Body of pancreas (tissue), 4 donors: ENCODE results near the gene SCP2. TPM values are rescaled to one million over a fixed set of nuclear protein-coding genes. Genes with fewer than 3 reads are reported as not detected.

Experiments used
- ATAC-seq: fragments of 150-250 bp; one replicate; pipeline ENCODE4 v1.9.1; 2016
- DNase-seq, 4 donors: peaks; one replicate each; pipeline ENCODE4 v3.0.0-alpha.2; 2019
- H3K27ac ChIP-seq, 4 donors: fragments of 200-600 bp; sonication (generic); 1 replicate in 3 of 4; 2 replicates in 1 of 4; pipeline versions ENCODE4 v1.5.1 to v1.6.1; 2016 to 2019; ENCODE audit warnings: mild to moderate bottlenecking in 1 of 4, mixed read lengths in 1 of 4, moderate library complexity in 1 of 4
- H3K27me3 ChIP-seq, 2 donors: fragments of 200-600 bp; sonication (generic); one replicate each; pipeline ENCODE4 v1.6.0; 2016; ENCODE audit warnings: mild to moderate bottlenecking in 1 of 2
- H3K36me3 ChIP-seq, 2 donors: fragments of 200-600 bp; sonication (generic); replicated peaks in 1 of 2; 2 replicates each; pipeline ENCODE4 v1.5.1; 2016; ENCODE audit warnings: low read depth in 2 of 2; ENCODE audit not compliant: insufficient read depth in 1 of 2
- H3K4me1 ChIP-seq: fragments of 200-600 bp; sonication (generic); one replicate; pipeline ENCODE4 v1.6.0; 2016
- H3K4me3 ChIP-seq, 2 donors: fragments of 200-600 bp; sonication (generic); 1 replicate in 1 of 2; 2 replicates in 1 of 2; pipeline ENCODE4 v1.5.1; 2016 to 2019
- H3K9me3 ChIP-seq, 3 donors: fragments of 200-600 bp; sonication (generic); 1 replicate in 2 of 3; 2 replicates in 1 of 3; pipeline ENCODE4 v1.5.1; 2016
- POLR2A ChIP-seq, 3 donors: fragments of 450-650 bp; IDR thresholded peaks; one replicate each; pipeline ENCODE4 v1.6.1; 2016; ENCODE audit warnings: antibody characterized with exemption in 3 of 3, mild to moderate bottlenecking in 2 of 3
- WGBS, 2 donors: methylation state at CpG; one replicate each; pipeline ENCODE4 v1.1.5; 2017; 5-methylcytosine and 5-hydroxymethylcytosine counted together
- intact Hi-C: fragments of 100-400 bp; cut with DNase I; formaldehyde crosslinking; loops from one replicate; pipeline ENCODE4 v1.15.1; 2023
- total RNA-seq, 2 donors: library from RNA; depleted of rRNA; stranded (reverse); fragments of >200 nt; gene quantifications; one replicate each; pipeline ENCODE4 v1.1.0, GENCODE V29; 2016
- TF ChIP-seq, protein P1 (sequence below), 7 experiments: fragments of 450-650 bp in 4 of 7; fragments of 200-600 bp in 3 of 7; sonication (generic) in 3 of 7; IDR thresholded peaks; one replicate each; pipeline ENCODE4 v1.5.1; 2016 to 2019; ENCODE audit warnings: antibody characterized with exemption in 7 of 7

Gene SCP2
- total RNA-seq, 2 donors from 2014 or later, result 87.4 to 90.3 TPM

DNA sequence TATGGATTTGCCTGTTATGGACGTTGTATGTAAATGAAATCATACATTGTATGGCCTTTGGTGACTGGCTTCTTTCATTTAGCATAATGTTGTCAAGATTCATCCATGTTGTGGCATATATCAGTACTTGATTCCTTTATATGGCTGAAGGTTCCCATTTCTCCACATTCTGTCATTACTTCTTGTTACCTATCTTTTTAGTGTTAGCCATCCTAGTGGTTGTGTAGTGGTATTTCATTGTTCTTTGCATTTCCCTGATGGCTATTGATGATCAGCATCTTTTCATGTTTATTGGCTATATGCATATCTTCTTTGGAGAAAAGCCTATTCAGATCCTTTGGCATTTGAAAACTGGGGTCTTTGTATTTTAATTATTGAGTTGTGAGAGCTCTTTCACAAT lies 95.1 kb downstream of the SCP2 start:
- no peak overlapping the region for H3K27ac ChIP-seq
- H3K36me3 ChIP-seq, result no peaks in the 10 kb centered on the region
- intact Hi-C loops, result no loop called here
- no peak for DNase-seq
- ATAC-seq, result no peak
- peaks cover 14% of the 10 kb centered on the region for H3K4me1 ChIP-seq
- H3K9me3 ChIP-seq, result no peaks in the 10 kb centered on the region
- H3K4me3 ChIP-seq, result no peak overlapping the region
- 95 to 100% methylated on average over 1 of the region's 1 CpG for WGBS, 2 donors
- H3K27me3 ChIP-seq, result no peaks in the 10 kb centered on the region
- TF ChIP-seq, protein P1, sequence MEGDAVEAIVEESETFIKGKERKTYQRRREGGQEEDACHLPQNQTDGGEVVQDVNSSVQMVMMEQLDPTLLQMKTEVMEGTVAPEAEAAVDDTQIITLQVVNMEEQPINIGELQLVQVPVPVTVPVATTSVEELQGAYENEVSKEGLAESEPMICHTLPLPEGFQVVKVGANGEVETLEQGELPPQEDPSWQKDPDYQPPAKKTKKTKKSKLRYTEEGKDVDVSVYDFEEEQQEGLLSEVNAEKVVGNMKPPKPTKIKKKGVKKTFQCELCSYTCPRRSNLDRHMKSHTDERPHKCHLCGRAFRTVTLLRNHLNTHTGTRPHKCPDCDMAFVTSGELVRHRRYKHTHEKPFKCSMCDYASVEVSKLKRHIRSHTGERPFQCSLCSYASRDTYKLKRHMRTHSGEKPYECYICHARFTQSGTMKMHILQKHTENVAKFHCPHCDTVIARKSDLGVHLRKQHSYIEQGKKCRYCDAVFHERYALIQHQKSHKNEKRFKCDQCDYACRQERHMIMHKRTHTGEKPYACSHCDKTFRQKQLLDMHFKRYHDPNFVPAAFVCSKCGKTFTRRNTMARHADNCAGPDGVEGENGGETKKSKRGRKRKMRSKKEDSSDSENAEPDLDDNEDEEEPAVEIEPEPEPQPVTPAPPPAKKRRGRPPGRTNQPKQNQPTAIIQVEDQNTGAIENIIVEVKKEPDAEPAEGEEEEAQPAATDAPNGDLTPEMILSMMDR (IDR thresholded peaks at IDR 0.05), result no peak
- no peak for TF ChIP-seq POLR2A (IDR thresholded peaks at IDR 0.05)

DNA sequence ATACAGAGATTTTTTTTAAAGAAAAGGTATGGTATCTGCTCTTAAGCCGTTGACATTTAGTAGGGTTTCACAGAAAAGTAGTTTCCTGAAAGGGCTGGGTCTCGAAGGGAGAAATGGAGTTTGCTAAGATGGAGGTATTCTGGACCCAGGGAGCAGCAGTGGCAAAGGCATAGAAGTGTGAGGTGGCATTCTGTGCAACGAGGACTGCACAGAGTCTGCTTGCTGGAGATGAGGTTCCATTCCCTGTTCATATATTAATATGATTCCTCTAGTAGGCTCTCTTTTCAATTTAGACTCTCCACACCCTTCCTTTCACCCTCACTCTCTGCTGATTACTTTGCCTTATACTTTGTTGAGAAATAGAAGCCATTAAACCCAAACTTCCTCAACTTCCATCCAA lies 96.5 kb downstream of the SCP2 start:
- no peaks in the 10 kb centered on the region for H3K27me3 ChIP-seq
- no peak overlapping the region for H3K4me3 ChIP-seq
- H3K9me3 ChIP-seq, result no peaks in the 10 kb centered on the region
- no peak overlapping the region for H3K27ac ChIP-seq
- DNase-seq, result no peak
- intact Hi-C loops, result no loop called here
- H3K4me1 ChIP-seq, result peaks cover 14% of the 10 kb centered on the region
- no peaks in the 10 kb centered on the region for H3K36me3 ChIP-seq
- WGBS, 2 donors, result 80 to 89% methylated on average over 3 of the region's 3 CpGs
- no peak for ATAC-seq
- no peak for TF ChIP-seq POLR2A (IDR thresholded peaks at IDR 0.05)
- TF ChIP-seq, protein P1 (IDR thresholded peaks at IDR 0.05), result no peak

DNA sequence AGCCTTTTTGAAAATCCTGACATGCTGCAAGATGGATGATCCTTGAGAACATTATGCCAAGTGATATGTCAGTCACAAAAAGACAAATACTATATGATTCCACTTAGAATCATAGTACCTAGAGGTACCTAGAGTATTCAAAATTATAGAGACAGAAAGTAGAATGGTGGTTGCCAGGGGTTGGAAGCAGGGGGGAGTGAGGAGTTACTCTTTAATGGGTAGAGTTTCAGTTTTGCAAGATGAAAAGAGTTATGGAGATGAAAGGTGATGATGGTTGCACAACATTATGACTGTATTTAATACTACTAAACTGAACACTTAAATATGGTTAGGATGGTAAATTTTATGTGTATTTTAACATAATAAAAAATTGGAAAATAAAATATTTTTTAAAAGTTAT lies 97.0 kb downstream of the SCP2 start:
- H3K4me1 ChIP-seq, result peaks cover 14% of the 10 kb centered on the region
- intact Hi-C loops, result no loop called here
- DNase-seq, result no peak
- TF ChIP-seq, protein P1 (IDR thresholded peaks at IDR 0.05), result no peak
- TF ChIP-seq POLR2A (IDR thresholded peaks at IDR 0.05), result no peak
- H3K27ac ChIP-seq, result no peak overlapping the region
- ATAC-seq, result no peak
- no peaks in the 10 kb centered on the region for H3K9me3 ChIP-seq
- H3K36me3 ChIP-seq, result no peaks in the 10 kb centered on the region
- no peaks in the 10 kb centered on the region for H3K27me3 ChIP-seq
- no peak overlapping the region for H3K4me3 ChIP-seq

DNA sequence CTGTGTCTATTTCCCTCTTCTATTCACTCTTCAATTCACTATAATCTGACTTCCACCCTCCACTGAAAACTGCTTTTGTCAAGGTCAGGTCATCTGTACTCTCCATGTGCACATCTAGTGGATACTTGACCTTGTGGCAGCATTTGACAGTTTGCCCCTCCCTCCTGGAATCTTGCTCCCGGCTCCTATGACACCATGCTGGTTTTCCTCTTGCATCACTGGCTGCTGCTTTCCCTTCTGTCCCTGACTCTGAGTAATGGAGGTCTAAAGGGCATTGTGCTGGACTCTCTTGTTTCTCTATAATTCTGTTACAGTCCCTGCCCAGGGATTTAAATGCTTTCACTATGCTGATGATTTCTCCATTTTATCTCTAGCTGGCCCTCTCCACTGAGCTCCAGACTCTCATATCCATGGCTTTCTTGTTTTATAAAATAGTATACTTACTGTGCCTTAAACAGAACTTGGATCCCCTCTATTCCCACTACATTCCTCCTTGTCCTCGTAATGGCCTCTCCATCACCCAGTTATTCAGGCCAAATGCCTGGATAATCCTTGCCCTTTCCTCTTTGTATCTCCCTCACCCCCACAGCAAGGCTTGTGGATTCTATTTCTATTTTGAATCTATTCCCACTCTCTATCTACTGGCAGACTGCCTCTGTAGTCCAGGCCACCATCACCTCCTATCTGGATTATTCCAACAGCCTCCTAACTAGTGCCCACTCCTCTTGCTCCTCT lies 98.1 kb downstream of the SCP2 start:
- 53 to 55% methylated on average over 2 of the region's 2 CpGs for WGBS, 2 donors
- Histone ChIP-seq H3K27me3 (no peaks in the 10 kb centered on the region), H3K4me3 (no peak overlapping the region), H3K4me1 (peaks cover 14% of the 10 kb centered on the region), H3K27ac (peak overlapping the region in 2 of 4 donors; percentile 8 to 9), H3K36me3 (peaks cover 0 to 3% of the 10 kb centered on the region in 2 donors), H3K9me3 (no peaks in the 10 kb centered on the region)
- peak; percentile 55 for ATAC-seq
- peak in 3 of 4 donors; percentile 31 to 53 (median 37) for DNase-seq
- intact Hi-C loops, result no loop called here
- TF ChIP-seq, protein P1 (IDR thresholded peaks at IDR 0.05), result no peak
- no peak for TF ChIP-seq POLR2A (IDR thresholded peaks at IDR 0.05)

DNA sequence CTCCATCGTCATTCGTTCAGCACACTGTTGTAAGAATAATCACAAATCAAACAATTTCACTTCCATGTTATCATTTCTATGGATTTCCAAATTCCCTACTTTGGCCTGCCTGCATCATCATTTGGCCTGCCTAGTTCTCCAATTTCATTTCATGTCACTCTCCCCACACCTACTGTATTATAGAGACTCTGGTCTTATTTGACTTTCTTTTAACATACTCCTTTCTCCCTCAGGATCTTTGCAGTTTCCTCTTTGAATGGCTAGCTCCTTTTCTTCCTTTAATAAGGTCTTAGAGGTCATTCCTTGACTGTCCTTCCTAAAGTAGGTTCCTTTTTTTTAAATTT lies 98.7 kb downstream of the SCP2 start:
- H3K9me3 ChIP-seq, result no peaks in the 10 kb centered on the region
- 48 to 84% methylated on average over 2 of the region's 2 CpGs for WGBS, 2 donors
- no peaks in the 10 kb centered on the region for H3K27me3 ChIP-seq
- intact Hi-C loops, result no loop called here
- H3K4me1 ChIP-seq, result peaks cover 14% of the 10 kb centered on the region
- no peak overlapping the region for H3K4me3 ChIP-seq
- DNase-seq (no peak), ATAC-seq (no peak)
- H3K27ac ChIP-seq, result peak overlapping the region in 1 of 4 donors; percentile 8
- TF ChIP-seq, protein P1 (IDR thresholded peaks at IDR 0.05), result no peak
- no peak for TF ChIP-seq POLR2A (IDR thresholded peaks at IDR 0.05)
- H3K36me3 ChIP-seq, result peaks cover 0 to 3% of the 10 kb centered on the region in 2 donors
